Activated T-cell treated with anti-CD3 and anti-CD28 coated beads, Interleukin-2, amount 50 U/mL, for 72 hours (primary cell): ENCODE data around the gene SWI5. TPM values are rescaled to one million over a fixed set of nuclear protein-coding genes. Genes with fewer than 3 reads are reported as not detected.
A peak's percentile ranks its signal among the peaks of the same experiment; 100 is the strongest.

Experiments used
- ATAC-seq, 2 donors: fragments of 150-1000 bp; cut with Tn5 transposase; replicated peaks in 1 of 2; 2 replicates each; pipeline ENCODE4 v1.10.0; 2021; ENCODE audit warnings: moderate library complexity in 2 of 2, mild to moderate bottlenecking in 1 of 2
- DNase-seq, 2 donors: peaks; one replicate each; pipeline ENCODE4 v3.0.0; 2021 to 2022; ENCODE audit warnings: mixed read lengths in 1 of 2
- H3K27ac Mint-ChIP-seq: one replicate; pipeline ENCODE4 v1.8.0; 2022; ENCODE audit warnings: mild to moderate bottlenecking, moderate library complexity, mixed read lengths
- H3K27me3 Mint-ChIP-seq: one replicate; pipeline ENCODE4 v1.8.0; 2022; ENCODE audit warnings: low read depth, mixed read lengths
- H3K36me3 Mint-ChIP-seq, 2 donors: one replicate each; pipeline ENCODE4 v1.8.0; 2022; ENCODE audit warnings: mixed read lengths in 2 of 2, mild to moderate bottlenecking in 1 of 2; ENCODE audit not compliant: insufficient read depth in 2 of 2
- H3K4me1 Mint-ChIP-seq: one replicate; pipeline ENCODE4 v1.8.0; 2022; ENCODE audit warnings: low read depth, mixed read lengths
- H3K4me3 Mint-ChIP-seq, 2 donors: one replicate each; pipeline ENCODE4 v1.8.0; 2022; ENCODE audit warnings: mild to moderate bottlenecking in 2 of 2, mixed read lengths in 2 of 2, moderate library complexity in 2 of 2
- H3K9me3 Mint-ChIP-seq, 2 donors: one replicate each; pipeline ENCODE4 v1.8.0; 2022; ENCODE audit warnings: mixed read lengths in 2 of 2
- total RNA-seq, 2 donors: library from RNA; stranded (reverse); gene quantifications; one replicate each; pipeline ENCODE4 v1.2.3, GENCODE V29; 2022

Gene SWI5
- total RNA-seq, 2 donors from 2014 or later: 20.1 to 25.4 TPM

DNA sequence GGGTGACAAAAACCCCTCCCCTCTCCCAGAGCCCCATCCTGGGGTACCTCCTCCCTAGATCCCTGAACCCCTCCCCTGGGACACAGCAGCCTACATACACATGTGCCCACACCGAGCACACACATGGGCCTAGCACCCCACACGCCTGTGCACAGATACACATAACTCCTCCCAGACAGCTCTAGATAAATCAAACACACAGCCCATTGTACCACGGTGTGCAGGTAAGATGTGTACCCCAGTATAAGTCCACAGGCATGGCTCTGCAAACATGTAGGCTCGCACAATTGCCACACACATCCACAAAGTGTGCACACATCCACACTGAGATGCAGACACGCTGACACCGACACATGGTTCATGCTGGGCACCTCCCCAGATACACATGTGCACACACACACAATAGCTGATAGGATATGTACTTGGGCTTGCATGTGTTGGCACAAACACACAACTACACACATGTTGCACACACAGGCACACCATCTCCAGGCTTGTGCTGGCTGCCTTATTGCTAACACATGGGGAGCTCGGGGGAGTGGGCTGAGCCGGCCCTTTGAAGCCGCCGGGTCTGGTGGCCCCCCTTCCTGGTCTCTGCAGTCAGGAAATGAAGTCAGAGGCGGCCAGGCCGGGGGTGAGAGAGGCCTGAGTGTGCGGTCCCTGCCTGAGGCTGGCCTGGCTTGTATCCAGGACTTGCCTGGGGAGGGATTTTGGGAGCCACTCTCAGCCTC lies 30.5 kb upstream of the SWI5 start:
- Mint-ChIP-seq H3K4me1 (peaks cover 8% of the 10 kb centered on the region), H3K9me3 (no peaks in the 10 kb centered on the region), H3K36me3 (no peaks in the 10 kb centered on the region), H3K27me3 (peaks cover 18% of the 10 kb centered on the region), H3K4me3 (no peak overlapping the region), H3K27ac (no peak overlapping the region)
- DNase-seq (no peak), ATAC-seq (no peak)

DNA sequence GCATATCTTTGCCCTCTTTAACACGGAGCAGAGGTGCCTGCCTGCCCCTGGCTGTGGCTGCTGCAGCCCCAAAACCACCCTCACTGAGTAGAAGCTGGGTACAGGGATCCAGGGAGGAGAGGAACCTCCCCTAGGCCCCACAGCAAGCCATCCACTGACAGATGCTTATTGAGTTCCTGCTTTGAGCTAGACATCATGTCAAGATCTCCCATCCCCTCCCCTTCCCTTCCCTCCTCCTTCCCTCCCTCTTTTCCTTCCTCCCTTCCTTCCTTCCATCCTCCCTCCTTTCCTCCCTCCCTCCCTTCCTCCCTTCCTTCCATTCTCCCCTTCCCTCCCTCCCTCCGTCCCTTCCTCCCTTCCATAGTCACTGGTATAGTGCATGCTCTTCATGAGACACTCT lies 29.6 kb upstream of the SWI5 start:
- Mint-ChIP-seq H3K9me3 (no peaks in the 10 kb centered on the region), H3K36me3 (no peaks in the 10 kb centered on the region), H3K4me3 (no peak overlapping the region), H3K27ac (no peak overlapping the region), H3K4me1 (peaks cover 14% of the 10 kb centered on the region), H3K27me3 (peaks cover 23% of the 10 kb centered on the region)
- ATAC-seq: no peak
- no peak for DNase-seq

DNA sequence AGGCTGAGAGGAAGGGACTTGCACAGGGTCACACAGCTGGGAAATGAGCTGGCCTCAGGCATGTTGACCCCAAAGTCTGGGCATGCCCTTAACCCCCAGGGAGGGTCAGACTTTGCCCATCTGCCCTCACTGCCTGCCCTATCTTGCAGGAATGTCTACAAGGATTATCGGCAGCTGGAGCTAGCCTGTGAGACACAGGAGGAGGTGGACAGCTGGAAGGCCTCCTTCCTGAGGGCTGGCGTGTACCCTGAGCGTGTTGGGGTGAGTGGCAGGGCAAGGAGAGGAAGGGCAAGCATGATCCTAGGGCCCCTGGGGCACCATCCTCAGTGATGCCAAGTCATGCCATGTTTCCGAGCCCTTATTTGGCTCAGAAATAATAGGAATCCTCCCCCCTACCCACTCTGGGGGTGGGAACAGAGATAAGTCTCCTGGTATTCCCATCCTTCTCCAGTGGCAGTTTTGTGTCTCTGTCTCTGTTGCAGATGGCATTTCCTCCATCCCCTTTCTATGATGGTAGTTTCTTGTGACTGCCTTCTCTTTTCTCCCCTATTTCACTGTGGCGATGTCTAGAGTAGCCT lies 28.8 kb upstream of the SWI5 start:
- Mint-ChIP-seq H3K27me3 (peaks cover 30% of the 10 kb centered on the region), H3K27ac (no peak overlapping the region), H3K4me1 (peaks cover 16% of the 10 kb centered on the region), H3K36me3 (no peaks in the 10 kb centered on the region), H3K9me3 (no peaks in the 10 kb centered on the region), H3K4me3 (no peak overlapping the region)
- ATAC-seq (no peak), DNase-seq (no peak)

DNA sequence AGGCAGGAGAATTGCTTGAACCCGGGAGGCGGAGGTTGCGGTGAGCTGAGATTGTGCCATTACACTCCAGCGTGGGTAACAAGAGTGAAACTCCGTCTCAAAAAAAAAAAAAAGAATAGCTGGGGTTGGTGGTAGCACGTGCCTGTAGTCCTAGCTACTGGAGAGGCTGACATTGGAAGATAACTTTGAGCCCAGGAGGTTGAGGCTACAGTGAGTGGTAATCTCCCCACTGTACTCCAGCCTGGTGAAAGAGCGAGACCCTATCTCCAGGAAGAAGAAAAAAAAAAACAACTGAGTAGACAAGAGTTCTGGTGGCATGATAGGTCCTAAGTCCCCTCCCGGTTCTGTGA lies 26.5 kb upstream of the SWI5 start:
- Mint-ChIP-seq H3K36me3 (no peaks in the 10 kb centered on the region), H3K9me3 (no peaks in the 10 kb centered on the region), H3K4me3 (peak overlapping the region; percentile 79 to 83), H3K27ac (no peak overlapping the region), H3K4me1 (peaks cover 16% of the 10 kb centered on the region), H3K27me3 (peaks cover 20% of the 10 kb centered on the region)
- DNase-seq: no peak
- no peak for ATAC-seq

DNA sequence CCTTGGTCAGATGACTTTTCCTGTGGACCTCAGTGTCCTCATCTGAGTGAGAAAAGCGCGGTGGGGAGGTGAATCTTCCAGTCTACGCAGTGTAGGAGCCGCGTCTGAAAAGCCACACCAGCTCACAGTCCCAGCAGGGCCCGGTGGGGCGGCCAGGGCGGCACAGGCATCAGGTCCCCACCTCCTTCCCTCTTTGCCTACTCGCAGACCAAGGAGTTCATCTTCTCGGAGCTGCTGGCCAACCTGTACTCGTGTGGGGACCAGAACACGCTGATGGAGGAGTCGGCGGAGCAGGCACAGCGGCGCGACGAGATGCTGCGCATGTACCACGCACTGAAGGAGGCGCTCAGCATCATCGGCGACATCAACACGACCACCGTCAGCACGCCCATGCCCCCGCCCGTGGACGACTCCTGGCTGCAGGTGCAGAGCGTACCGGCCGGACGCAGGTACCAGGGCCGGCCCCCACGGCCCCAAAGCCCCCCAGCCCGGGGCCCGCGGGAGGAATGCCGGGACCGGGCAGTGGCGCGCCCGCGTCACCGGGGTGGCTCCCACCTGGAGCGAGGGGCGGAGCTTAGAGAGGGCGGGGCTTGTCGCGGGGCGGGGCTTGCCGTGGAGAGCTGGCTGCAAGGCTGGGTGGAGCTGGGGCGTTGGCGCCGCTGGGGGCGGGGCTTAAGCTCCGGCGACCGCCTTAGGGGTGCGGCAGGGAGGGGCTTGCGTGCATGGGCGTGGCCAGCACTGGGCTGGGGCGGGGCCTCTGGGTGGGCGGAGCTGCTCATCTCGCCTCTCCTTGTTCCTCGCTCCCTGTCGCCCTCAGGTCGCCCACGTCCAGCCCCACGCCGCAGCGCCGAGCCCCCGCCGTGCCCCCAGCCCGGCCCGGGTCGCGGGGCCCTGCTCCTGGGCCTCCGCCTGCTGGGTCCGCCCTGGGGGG lies 25.9 kb upstream of the SWI5 start:
- Mint-ChIP-seq H3K27me3 (peaks cover 19% of the 10 kb centered on the region), H3K4me1 (peaks cover 16% of the 10 kb centered on the region), H3K4me3 (peak overlapping the region; percentile 79 to 93), H3K27ac (no peak overlapping the region), H3K9me3 (no peaks in the 10 kb centered on the region), H3K36me3 (no peaks in the 10 kb centered on the region)
- DNase-seq: peak; percentile 95 to 97
- ATAC-seq: peak; percentile 94 to 96

GRCh38 chr9:128250839-128251731 lies 25.0 kb upstream of the SWI5 start:
- Mint-ChIP-seq H3K27ac (no peak overlapping the region), H3K9me3 (no peaks in the 10 kb centered on the region), H3K4me3 (peak overlapping the region; percentile 75 to 93), H3K27me3 (peaks cover 14% of the 10 kb centered on the region), H3K4me1 (peaks cover 16% of the 10 kb centered on the region), H3K36me3 (no peaks in the 10 kb centered on the region)
- DNase-seq: no peak
- ATAC-seq: no peak

DNA sequence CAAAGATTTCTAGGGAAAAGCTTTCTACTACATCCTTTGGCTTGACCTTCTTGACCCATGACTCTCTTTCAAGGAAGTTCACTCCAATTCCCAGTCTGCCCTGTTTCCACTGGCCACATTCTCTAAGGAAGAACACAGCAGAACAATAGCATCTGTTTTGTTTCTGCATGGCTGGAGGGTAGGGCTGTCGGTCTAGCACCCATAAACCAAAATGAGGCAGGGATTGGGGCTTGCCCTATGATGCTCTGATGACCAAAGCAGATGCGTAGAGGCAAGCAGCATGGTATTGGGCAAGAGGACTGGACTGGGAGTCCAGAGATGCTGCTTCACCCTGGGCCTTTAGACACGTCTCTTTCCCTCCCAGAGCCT lies 24.4 kb upstream of the SWI5 start:
- Mint-ChIP-seq H3K36me3 (no peaks in the 10 kb centered on the region), H3K4me3 (peak overlapping the region; percentile 18 to 93), H3K9me3 (no peaks in the 10 kb centered on the region), H3K27ac (no peak overlapping the region), H3K27me3 (peaks cover 14% of the 10 kb centered on the region), H3K4me1 (peaks cover 16% of the 10 kb centered on the region)
- ATAC-seq (no peak), DNase-seq (no peak)

DNA sequence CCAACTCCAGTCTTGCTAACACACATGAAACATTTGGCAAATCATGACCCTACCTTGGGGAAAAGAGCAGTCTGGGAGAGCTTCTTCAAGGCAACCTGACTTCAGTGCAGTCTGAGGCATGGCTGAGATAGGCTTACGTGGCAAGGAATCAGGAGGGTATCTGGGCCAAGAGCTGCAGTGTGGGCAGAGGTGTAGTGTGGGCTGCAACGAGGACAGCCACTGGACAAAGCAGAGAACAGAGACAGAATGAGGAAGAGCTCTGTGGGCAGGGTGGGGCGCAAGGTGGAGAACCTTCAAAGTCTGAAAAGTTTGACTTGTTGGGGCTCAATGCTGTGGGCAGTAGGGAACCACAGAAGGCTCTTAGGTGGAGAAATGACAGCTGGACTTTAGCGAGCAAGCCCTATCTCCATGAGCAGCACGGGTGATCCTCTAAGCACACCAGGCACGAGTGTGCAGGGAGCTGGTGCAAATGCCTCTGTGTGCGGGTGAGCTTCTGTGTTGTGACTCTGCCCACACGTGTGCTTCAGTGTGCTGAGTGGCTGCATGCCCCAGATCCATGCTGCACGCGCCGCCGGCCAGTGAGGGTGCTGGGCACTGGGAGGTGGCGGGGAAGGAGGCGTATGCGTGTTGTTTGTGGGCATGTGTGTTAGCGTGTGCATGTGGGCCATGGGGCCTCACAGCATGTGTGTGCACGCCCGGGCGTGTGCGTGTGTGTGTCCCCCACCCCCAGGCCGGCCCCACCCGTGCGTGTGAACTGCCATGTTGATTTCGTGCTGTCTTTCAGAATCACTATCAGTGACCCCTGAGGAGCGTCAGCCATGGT lies 23.5 kb upstream of the SWI5 start:
- peaks cover 14% of the 10 kb centered on the region for H3K27me3 Mint-ChIP-seq
- ATAC-seq (no peak), DNase-seq (no peak)
- no peak overlapping the region for H3K27ac Mint-ChIP-seq
- no peaks in the 10 kb centered on the region for H3K9me3 Mint-ChIP-seq
- H3K4me1 Mint-ChIP-seq: peaks cover 16% of the 10 kb centered on the region
- no peak overlapping the region for H3K4me3 Mint-ChIP-seq
- H3K36me3 Mint-ChIP-seq: peaks cover 0 to 1% of the 10 kb centered on the region in 2 donors

DNA sequence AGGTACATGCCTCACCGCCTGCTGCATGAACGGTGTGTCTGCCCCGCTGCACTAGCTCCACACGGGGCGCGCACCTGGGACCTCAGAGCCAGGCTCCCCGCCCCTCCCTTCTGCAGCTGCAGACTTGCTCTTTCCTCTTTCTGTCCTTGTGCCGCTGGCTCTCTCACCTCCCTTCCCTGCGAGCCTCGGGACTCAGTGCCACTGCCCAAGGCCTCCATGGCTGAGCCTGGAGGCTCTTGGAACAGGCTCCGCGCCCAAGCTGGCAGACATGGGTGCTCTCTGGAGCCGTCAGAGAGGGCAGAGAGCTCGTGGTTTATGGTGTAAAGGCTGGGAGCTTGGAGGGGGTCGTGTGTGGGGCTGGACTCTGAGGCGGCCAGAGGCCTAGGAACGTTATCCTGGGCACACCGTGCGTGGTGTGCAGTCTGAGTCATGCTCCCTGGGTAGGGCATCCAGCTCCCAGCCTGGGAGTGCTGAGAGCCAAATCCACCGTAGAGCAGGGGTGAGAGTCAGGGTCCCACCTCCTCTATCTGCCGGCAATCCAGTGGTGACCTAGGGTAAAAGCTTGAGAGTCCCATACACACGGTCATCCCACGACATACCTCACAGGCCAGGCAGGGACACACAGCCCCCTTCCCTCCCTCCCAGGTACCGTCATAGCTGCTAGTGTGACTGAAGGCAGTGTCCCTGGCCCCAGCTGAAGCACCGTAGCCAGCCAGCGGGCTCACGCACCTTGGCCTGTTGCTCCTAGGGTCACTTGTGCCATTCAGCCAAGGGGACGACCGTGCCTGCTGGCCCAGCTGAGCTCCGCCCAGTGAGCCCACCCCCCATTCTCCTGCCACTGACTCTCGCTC lies 22.7 kb upstream of the SWI5 start:
- no peak overlapping the region for H3K27ac Mint-ChIP-seq
- no peaks in the 10 kb centered on the region for H3K9me3 Mint-ChIP-seq
- H3K27me3 Mint-ChIP-seq: peaks cover 14% of the 10 kb centered on the region
- H3K4me3 Mint-ChIP-seq: no peak overlapping the region
- peaks cover 16% of the 10 kb centered on the region for H3K4me1 Mint-ChIP-seq
- no peak for DNase-seq
- peaks cover 0 to 3% of the 10 kb centered on the region in 2 donors for H3K36me3 Mint-ChIP-seq
- no peak for ATAC-seq

- Mint-ChIP-seq H3K9me3 (no peaks in the 10 kb centered on the region), H3K36me3 (peaks cover 0 to 3% of the 10 kb centered on the region in 2 donors), H3K27ac (no peak overlapping the region), H3K27me3 (peaks cover 14% of the 10 kb centered on the region), H3K4me1 (peaks cover 16% of the 10 kb centered on the region), H3K4me3 (no peak overlapping the region)
- DNase-seq (no peak), ATAC-seq (no peak)
These were observed 22.1 kb upstream of the SWI5 start for GRCh38 chr9:128253991-128254346.

GRCh38 chr9:128254362-128254761 lies 21.7 kb upstream of the SWI5 start:
- no peak overlapping the region for H3K4me3 Mint-ChIP-seq
- H3K36me3 Mint-ChIP-seq: peaks cover 0 to 3% of the 10 kb centered on the region in 2 donors
- H3K27ac Mint-ChIP-seq: no peak overlapping the region
- ATAC-seq: no peak
- DNase-seq: no peak
- H3K27me3 Mint-ChIP-seq: peaks cover 14% of the 10 kb centered on the region
- peaks cover 15% of the 10 kb centered on the region for H3K4me1 Mint-ChIP-seq
- no peaks in the 10 kb centered on the region for H3K9me3 Mint-ChIP-seq
